Caco-2 (cell line): Measurements from ENCODE around the gene GAS7. TPM values are rescaled to one million over a fixed set of nuclear protein-coding genes. Genes with fewer than 3 reads are reported as not detected.

Experiments
- BruUV-seq: library from RNA; stranded (reverse); fragments of 400-500 nt; replicated peaks from 2 replicates; lab custom pipeline; 2021; lab: Mats Ljungman, UMichigan
- CTCF ChIA-PET: fragments of 300-600 bp; sonication (Branson Sonifier 250); formaldehyde crosslinking; loops from one replicate; lab custom pipeline; 2022; ENCODE audit warnings: antibody characterized with exemption; lab: Charles Lee
- POLR2A ChIA-PET: fragments of 300-600 bp; sonication (Branson Sonifier 250); formaldehyde crosslinking; loops from one replicate; lab custom pipeline; 2022; ENCODE audit warnings: antibody characterized with exemption; lab: Charles Lee
- DNase-seq, 2 experiments: peaks; one replicate each; pipeline versions ENCODE4 v3.0.0 to v3.0.0-alpha.2; 2020 to 2022
- H3K27me3 ChIP-seq: replicated peaks from 2 replicates; pipeline ENCODE4 v1.6.0; 2011; ENCODE audit warnings: low read length; ENCODE audit not compliant: control insufficient read depth, insufficient read depth
- H3K36me3 ChIP-seq: 2 replicates; pipeline ENCODE4 v1.5.1; 2011; ENCODE audit warnings: low read length; ENCODE audit not compliant: control insufficient read depth, insufficient read depth
- H3K4me1 ChIP-seq: fragments of 250-450 bp; sonication (Bioruptor Pico); 2 replicates; pipeline ENCODE4 v1.5.1; 2020; ENCODE audit warnings: mild to moderate bottlenecking
- H3K4me3 ChIP-seq: 2 replicates; pipeline ENCODE4 v1.5.1; 2011; ENCODE audit warnings: low read depth, mild to moderate bottlenecking, control low read depth, low read length
- H3K9me3 ChIP-seq: fragments of 250-450 bp; sonication (Bioruptor Pico); 2 replicates; pipeline ENCODE4 v1.5.1; 2020; ENCODE audit warnings: mild to moderate bottlenecking, moderate library complexity
- H3K27ac Mint-ChIP-seq: one replicate; pipeline ENCODE4 v1.8.0; 2022; ENCODE audit warnings: mixed read lengths; ENCODE audit not compliant: unreplicated experiment
- H3K27me3 Mint-ChIP-seq: one replicate; pipeline ENCODE4 v1.8.0; 2022; ENCODE audit warnings: mixed read lengths; ENCODE audit not compliant: insufficient read depth, unreplicated experiment
- H3K36me3 Mint-ChIP-seq: one replicate; pipeline ENCODE4 v1.8.0; 2022; ENCODE audit warnings: mild to moderate bottlenecking, mixed read lengths; ENCODE audit not compliant: insufficient read depth, unreplicated experiment
- H3K4me1 Mint-ChIP-seq: one replicate; pipeline ENCODE4 v1.8.0; 2022; ENCODE audit warnings: low read depth, mixed read lengths; ENCODE audit not compliant: unreplicated experiment
- H3K4me3 Mint-ChIP-seq: one replicate; pipeline ENCODE4 v1.8.0; 2022; ENCODE audit warnings: mild to moderate bottlenecking, moderate library complexity, mixed read lengths; ENCODE audit not compliant: unreplicated experiment
- H3K9me3 Mint-ChIP-seq: one replicate; pipeline ENCODE4 v1.8.0; 2022; ENCODE audit warnings: mixed read lengths; ENCODE audit not compliant: unreplicated experiment
- CTCF ChIP-seq, 2 experiments: fragments of 200-600 bp in 1 of 2; IDR thresholded peaks; 1 replicate in 1 of 2; 2 replicates in 1 of 2; pipeline versions ENCODE4 v1.5.1 to v1.8.0; 2011 to 2022; ENCODE audit warnings: antibody characterized with exemption in 1 of 2, control low read depth in 1 of 2, inconsistent platforms in 1 of 2, low read depth in 1 of 2, low read length in 1 of 2, mild to moderate bottlenecking in 1 of 2, moderate library complexity in 1 of 2; ENCODE audit not compliant: insufficient read depth in 1 of 2, severe bottlenecking in 1 of 2, unreplicated experiment in 1 of 2
- intact Hi-C: fragments of 100-400 bp; cut with micrococcal nuclease; formaldehyde crosslinking; loops from one replicate; pipeline ENCODE4 v1.10.0; 2022; ENCODE audit not compliant: unreplicated experiment
- total RNA-seq: library from RNA; stranded (reverse); gene quantifications from 2 replicates; pipeline ENCODE4 v1.2.3, GENCODE V29; 2022

The GAS7 gene
- total RNA-seq, 1 experiment from 2014 or later, result 0.34 TPM

- ChIA-PET CTCF (no interaction called here), POLR2A (no interaction called here)
- H3K27ac Mint-ChIP-seq, result no peak overlapping the region
- no peaks in the 10 kb centered on the region for H3K27me3 ChIP-seq
- H3K36me3 Mint-ChIP-seq, result no peaks in the 10 kb centered on the region
- no TSS peak for BruUV-seq
- H3K27me3 Mint-ChIP-seq, result no peaks in the 10 kb centered on the region
- H3K4me3 Mint-ChIP-seq, result no peak overlapping the region
- no peak for TF ChIP-seq CTCF (IDR thresholded peaks at IDR 0.05; ENCODE audit: insufficient read depth in 1 of 2, low read depth in 1 of 2, low read length in 1 of 2, severe bottlenecking in 1 of 2, unreplicated experiment in 1 of 2)
- no peak overlapping the region for H3K4me3 ChIP-seq
- H3K4me1 ChIP-seq, result no peaks in the 10 kb centered on the region
- DNase-seq, result no peak
- H3K4me1 Mint-ChIP-seq, result no peaks in the 10 kb centered on the region
- no peaks in the 10 kb centered on the region for H3K9me3 ChIP-seq
- no peaks in the 10 kb centered on the region for H3K36me3 ChIP-seq
- no peaks in the 10 kb centered on the region for H3K9me3 Mint-ChIP-seq
- intact Hi-C loops, result no loop called here
Measured at GRCh38 chr17:10001306-10001873, 197.0 kb downstream of the GAS7 start.

- no peak overlapping the region for H3K4me3 ChIP-seq
- H3K27me3 Mint-ChIP-seq, result no peaks in the 10 kb centered on the region
- no peaks in the 10 kb centered on the region for H3K36me3 ChIP-seq
- DNase-seq, result no peak
- H3K27ac Mint-ChIP-seq, result no peak overlapping the region
- ChIA-PET CTCF (no interaction called here), POLR2A (no interaction called here)
- no peaks in the 10 kb centered on the region for H3K9me3 Mint-ChIP-seq
- no peak for TF ChIP-seq CTCF (IDR thresholded peaks at IDR 0.05; ENCODE audit: insufficient read depth in 1 of 2, low read depth in 1 of 2, low read length in 1 of 2, severe bottlenecking in 1 of 2, unreplicated experiment in 1 of 2)
- no peaks in the 10 kb centered on the region for H3K27me3 ChIP-seq
- intact Hi-C loops, result loop anchor here (2.0 kb wide), 1 partner anchor 17 kb away; no protein-coding TSS in a partner anchor
- no TSS peak for BruUV-seq
- H3K4me3 Mint-ChIP-seq, result no peak overlapping the region
- H3K4me1 Mint-ChIP-seq, result no peaks in the 10 kb centered on the region
- H3K4me1 ChIP-seq, result no peaks in the 10 kb centered on the region
- no peaks in the 10 kb centered on the region for H3K9me3 ChIP-seq
- no peaks in the 10 kb centered on the region for H3K36me3 Mint-ChIP-seq
Measured at GRCh38 chr17:9999919-10000695, 198.3 kb downstream of the GAS7 start.

- CTCF ChIA-PET, result no interaction called here
Measured at GRCh38 chr17:9998060-9998459, 200.3 kb downstream of the GAS7 start.

More at GRCh38 chr17:9998060-9998459, 200.3 kb downstream of the GAS7 start:
- Histone ChIP-seq H3K36me3 (no peaks in the 10 kb centered on the region), H3K4me1 (no peaks in the 10 kb centered on the region), H3K27me3 (no peaks in the 10 kb centered on the region), H3K9me3 (no peaks in the 10 kb centered on the region), H3K4me3 (no peak overlapping the region)
- H3K27me3 Mint-ChIP-seq, result no peaks in the 10 kb centered on the region
- intact Hi-C loops, result loop anchor here (2.0 kb wide), 1 partner anchor 15 kb away; no protein-coding TSS in a partner anchor
- BruUV-seq, result no TSS peak
- no peak overlapping the region for H3K4me3 Mint-ChIP-seq
- H3K4me1 Mint-ChIP-seq, result no peaks in the 10 kb centered on the region
- no peak for TF ChIP-seq CTCF (IDR thresholded peaks at IDR 0.05; ENCODE audit: insufficient read depth in 1 of 2, low read depth in 1 of 2, low read length in 1 of 2, severe bottlenecking in 1 of 2, unreplicated experiment in 1 of 2)
- H3K9me3 Mint-ChIP-seq, result no peaks in the 10 kb centered on the region
- H3K27ac Mint-ChIP-seq, result no peak overlapping the region
- POLR2A ChIA-PET, result no interaction called here
- DNase-seq, result no peak
- no peaks in the 10 kb centered on the region for H3K36me3 Mint-ChIP-seq
